GM18861 (cell line): ENCODE measurements around the gene PITPNC1.
A peak's percentile ranks its signal among the peaks of the same experiment; 100 is the strongest.
"Not testable (repeated sequence)": the region's sequence is repeated elsewhere in the genome, so short reads cannot be mapped to it uniquely, and the experiment has no call there.

Experiments
- ATAC-seq: cut with Tn5 transposase; IDR thresholded peaks from one replicate; pipeline ENCODE4 v1.9.1; 2021; ENCODE audit not compliant: unreplicated experiment

The PITPNC1 gene

DNA sequence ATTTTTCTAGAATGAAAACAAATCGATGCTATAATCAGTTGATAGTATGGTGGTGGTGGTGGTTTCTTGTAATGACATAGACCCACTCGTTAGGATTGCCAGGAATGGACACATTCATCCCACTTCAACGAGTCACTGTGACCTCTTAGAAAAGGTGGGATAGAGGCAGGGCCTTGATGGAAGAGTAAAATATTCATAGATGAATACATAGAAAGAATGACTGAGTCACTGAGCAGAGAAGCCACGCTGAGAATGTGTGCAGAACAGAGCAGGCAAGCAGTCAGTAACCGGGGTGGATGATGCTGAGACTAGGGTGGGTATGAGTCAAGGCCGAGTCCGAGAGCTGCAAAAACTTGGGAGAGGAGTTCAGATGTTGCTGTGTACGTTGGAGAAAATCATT, 129.9 kb downstream of the PITPNC1 start:
- ATAC-seq: no peak

DNA sequence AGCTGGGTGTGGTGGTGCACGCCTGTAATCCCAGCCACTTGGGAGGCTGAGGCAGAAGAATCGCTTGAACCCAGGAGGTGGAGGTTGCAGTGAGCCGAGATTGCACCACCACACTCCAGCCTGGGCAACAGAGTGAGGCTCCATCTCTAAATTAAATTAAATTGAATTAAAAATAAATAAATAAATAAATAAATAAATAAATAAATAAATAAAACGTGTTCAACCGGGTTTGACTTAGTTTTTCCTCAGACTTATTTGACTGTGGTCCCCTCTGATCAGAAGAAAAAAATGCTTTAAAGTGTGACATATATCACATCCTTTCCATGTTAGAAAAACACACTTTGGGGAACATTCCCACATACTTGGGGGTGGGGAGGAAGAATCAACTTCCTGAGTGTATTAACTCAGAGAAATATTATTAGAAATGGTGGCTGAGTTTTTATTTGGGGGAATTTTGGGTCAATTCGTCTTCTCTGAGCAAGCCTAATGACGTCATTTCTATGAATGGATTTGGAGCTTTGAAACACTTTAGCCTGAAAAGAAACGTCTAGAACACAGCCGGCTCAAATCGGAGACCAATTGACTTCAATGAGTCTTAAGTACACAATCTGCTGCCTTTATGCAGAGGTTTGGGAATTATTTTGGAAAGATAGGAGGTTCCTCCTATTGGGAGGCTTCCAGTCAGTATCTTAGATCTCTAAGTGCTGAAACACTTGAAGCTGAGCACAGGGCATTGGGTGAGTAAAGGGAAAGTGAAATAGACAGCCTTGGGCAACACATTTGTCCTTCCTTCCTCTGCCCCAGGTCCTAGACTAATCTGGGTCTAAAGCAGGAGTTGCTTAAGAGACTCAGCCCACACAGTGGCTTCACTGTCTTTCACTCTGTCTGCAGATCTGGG, 132.6 kb downstream of the PITPNC1 start:
- ATAC-seq: no peak

DNA sequence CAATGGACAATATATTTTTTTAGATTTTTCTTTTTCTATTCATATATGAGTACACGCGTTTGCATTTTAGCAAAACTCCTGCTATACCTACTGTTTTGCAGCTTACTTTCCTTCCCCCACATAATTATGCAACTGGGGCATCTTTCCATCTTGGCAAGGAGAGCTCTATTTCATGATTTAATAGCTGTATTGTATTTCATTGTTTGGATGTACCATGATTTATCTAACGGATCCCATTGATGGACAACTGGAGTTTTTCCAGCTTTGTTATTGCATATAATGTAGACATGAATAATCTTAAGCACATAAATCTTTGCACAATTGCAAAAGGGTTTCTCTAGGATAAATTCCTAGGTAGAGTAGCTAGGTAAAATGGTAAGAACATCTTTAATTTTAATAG, 133.9 kb downstream of the PITPNC1 start:
- ATAC-seq: no peak

DNA sequence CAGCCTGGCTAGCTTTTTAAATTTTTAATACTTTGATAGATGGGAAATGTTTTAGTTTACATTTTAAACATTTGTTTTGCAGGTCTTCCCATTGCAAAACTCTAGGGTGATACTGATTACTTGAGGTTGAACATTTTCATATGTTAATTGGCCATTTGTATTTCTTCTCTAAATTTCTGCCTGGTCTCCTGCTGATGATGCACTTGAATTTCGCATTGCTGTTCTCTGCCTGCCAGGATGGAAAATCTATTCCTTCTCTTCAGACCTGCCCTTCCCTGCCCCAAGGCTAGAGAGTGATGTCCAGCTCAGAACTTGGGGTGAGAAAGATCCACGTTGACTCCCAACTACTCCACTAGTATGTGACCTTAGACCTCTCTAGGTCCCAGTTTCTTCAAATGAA, 134.7 kb downstream of the PITPNC1 start:
- no peak for ATAC-seq

DNA sequence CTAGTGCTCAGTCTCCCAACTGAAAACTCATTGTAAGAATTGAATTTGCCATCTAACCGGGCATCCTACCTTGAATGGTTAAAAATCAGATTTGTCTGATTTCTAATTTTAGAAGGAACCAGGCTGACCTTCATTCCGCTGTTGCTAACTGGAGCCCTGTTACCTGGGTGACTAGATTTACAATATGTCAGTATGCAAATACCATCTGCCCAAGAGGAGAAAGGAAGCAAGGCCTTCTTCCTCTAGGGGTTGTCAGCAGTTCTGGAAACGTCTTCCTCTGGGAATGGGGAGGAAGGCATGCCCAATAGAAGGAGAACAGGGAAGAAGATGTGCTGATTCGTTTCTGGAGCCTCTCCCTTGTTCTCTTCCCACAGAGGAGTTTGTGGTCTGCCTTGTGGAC, 137.9 kb downstream of the PITPNC1 start:
- ATAC-seq: no peak

DNA sequence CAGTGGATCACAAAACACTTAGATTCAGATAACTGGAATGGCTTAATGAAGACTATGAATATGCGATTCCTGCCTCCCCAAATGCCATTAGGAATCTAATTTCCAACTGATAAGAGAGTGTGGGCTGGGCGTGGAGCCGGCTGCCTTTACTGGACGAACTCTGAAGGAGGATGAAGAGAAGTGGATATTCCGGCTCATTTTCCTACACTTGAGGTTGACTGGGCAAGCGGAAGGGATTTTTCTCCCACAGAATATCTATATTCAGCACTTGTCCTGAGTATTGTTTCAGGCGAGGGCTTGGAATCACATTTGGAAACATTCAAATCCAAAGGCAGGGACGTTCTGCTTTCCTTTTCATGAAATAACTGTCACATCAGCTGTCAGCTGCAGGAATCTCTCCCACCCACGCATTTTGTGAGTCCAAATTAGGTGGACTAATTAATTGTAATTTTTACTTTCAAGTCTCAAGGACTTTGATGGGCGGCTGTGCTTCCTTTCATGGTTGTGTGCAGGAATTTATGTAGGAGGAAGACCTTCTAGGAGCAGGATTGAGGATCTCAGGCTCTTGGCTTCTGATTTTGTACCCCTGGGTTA, 138.5 kb downstream of the PITPNC1 start:
- ATAC-seq: no peak

DNA sequence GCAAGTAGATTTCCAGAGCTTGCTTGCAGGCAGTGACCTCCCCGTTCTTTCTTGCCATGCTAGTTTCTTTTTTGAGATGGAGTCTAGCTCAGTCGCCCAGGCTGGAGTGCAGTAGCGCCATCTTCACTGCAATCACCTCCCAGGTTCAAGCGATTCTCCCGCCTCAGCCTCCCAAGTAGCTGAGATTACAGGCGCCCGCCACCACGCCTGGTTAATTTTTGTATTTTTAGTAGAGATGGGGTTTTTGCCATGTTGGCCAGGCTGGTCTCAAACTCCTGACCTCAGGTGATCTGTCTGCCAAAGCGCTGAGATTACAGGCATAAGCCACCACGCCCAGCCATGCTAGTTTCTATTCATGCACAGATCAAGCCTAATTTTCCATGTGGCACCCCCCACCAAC, 139.5 kb downstream of the PITPNC1 start:
- not testable (repeated sequence) for ATAC-seq

DNA sequence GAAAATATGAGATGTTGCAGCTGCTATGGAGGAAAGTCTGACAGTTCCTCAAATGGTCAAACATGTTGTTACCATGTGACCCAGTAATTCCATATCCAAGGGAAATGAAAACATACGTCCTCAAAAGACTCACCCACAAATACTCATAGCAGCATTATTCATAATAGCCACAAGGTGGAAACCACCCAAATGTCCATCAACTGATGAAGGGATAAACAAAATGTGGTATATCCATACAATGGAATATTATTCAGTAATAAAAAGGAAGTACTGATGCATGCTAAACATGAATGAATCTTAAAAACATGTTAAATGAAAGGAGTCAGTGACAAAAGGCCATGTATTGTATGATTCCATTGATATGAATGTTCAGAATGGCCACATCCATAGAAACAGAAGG, 140.2 kb downstream of the PITPNC1 start:
- no peak for ATAC-seq

DNA sequence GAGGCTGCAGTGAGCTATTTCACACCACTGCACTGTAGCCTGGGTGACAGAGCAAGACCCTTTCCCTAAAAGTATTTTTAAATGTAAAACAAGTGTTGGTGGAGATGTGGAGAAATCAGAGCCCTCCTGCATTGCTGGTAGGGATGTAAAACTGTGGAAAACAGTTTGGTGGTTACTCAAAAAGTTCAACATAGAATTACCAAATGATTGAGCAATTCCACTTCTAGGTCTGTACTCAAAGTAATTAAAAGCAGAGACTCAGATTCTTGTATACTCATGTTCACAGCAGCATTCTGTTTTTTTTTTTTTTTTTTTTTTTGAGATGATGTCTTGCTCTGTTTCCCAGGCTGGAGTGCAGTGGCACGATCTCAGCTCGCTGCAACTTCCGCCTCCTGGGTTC, 141.8 kb downstream of the PITPNC1 start:
- no peak for ATAC-seq

DNA sequence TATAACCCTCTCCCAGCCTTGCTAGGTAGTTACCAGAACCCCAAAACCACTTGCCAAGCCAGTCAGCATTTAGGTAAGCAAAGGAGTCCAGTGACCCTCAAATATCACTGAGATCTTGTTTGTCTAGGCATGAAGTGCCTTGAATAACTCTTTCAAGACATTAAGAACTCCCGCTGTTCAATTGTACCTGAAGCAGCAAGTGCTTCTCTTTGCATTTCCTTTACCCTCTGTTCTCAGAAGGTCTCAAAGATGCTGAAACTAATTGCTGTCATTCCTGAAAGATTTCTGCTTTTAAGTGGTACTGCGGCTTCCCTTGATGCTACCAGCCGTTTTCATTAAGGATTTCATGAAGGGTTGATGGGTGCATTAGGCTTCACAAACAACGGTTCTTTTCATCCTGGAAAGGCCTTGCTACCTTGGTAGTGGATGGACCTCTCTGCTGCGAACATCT, 142.7 kb downstream of the PITPNC1 start:
- no peak for ATAC-seq

DNA sequence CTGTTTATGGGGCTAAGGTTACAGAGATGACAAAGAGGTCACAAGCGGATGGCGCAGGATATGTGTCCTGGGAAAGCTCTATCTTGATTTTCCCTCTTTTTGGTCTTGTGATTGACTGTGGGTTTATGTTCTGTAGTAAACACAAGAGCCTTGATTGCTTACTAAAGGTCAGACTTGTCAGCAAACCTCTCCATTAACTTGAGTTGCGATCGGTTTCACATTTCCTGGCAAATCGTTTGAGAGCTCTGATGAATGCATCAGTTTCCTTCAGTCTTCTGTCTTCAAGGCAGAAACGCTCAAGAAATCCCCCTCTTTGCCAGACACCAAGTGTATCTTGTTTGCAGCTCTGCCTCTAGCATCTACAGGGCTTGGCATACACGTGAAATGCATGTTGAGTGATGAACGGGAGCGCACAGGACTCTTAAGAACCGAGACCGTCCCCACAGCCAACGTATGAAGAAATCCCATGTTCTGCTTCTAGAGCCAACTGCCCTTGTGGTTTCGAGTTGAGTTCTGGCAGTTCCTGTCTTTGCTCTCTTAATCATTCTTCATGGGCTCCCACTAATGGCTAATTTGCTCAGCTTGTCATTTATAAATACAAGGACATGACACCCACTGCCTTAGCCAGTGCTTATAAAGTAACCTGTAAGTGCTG, 143.3 kb downstream of the PITPNC1 start:
- ATAC-seq: no peak

DNA sequence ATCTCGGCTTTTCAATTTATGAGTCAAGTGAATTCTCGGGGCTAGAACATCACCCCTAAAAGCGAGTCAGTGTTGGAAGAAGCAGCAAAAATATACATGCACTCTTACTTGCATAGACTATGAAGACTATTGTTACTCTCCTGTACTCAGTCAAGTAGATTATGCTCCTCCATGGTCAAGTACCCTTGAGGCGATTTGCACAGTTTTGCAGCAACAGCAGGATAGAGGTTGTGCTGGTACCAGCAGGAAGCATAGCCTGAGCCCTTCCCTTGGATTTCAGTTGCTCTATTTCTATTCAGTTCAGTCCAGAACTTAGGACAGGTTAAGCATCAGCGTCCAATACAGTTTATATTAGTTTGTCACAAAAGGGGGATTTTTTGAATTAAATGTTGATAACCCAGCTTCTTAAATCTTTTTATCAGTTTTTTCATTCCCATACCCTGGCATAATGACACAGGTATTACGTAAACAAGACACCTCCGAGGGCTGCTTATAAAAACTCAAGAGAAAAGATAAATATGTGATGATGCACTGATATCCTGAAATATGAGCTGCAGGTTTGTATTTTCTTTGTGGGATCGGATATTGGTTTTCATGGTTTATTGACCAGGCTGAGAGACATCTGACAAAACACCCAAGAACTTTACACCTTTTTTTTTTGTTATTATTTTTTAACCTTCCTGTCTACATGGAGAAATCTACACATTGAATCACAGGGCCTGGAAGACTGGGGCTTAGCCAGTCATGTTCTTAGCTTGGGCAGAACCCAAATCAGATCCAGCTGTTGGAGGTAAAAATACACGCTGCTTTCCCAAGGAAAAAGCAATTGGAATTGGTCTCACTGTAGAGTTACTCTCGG, 144.1 kb downstream of the PITPNC1 start:
- no peak for ATAC-seq

DNA sequence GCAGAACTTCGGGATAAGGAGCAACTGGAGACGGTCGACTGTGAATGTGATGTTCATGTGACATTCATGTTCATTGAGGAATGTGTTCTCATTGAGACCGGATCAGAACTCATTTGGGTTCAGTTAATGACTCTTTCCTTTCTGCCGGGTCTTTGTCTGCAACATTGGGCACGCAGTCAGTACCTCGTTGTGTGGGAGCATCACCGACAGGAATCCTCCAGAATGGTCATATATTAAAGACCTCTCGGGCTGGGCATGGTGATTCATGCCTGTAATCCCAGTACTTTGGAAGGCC, 144.6 kb downstream of the PITPNC1 start:
- ATAC-seq: no peak

DNA sequence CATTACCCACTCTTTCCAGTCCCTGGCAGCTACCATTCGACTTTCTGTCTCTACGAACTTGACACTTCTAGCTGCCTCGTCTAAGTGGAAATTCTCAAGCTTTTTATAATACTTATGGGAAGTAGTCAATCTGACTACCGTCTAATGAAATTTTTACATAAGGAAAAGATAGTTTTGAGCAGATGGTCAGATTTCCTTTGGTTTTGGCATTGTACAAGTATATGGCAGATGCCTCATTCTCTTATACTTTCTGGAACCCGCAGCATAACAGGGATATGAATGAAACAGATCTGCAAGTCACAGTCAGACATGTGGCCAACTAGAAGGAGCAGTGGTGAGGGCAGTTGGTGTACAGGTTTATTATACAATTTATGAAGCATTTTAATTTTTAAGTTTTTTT, 146.0 kb downstream of the PITPNC1 start:
- no peak for ATAC-seq

DNA sequence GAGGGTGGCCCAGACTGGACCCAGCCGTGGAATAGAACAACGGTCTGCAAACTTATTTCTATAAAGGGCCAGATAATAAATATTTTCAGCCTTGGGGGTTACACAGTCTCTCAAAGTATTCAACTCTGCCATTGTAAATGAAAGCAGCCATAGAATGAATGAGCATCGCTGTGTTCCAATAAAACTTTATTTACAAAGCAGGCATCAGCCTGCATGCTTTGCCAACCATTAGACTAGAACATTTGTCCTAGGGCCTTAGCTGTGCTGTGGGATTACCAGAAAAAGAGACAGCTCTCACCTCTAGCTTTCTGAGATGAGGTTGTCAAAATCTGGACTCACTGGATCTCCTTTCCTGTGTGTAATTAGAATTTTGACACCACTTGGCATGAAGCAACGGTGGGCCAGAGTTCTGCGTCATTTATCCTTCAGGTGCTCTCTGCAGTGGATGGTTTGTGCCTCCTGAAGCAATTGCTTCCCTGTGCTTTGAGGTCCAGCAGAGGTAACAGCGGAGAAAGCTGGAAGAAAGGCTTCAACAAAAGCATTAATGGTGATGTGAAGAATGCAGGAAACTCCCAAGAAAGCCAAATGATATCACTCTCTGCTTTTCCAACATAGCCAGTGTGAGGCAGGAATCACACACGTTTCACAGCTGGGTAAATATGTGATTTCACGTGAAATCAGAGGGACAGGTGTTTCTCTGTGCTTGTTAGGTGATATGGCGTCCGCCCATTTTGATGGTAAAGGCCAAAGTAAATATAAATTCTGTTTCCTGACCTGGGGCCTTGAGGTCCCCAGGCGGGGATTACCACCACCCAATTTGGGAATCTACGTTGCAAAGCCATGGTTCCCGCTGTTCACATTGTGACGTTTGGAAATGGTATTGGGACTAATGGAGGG, 148.4 kb downstream of the PITPNC1 start:
- no peak for ATAC-seq

DNA sequence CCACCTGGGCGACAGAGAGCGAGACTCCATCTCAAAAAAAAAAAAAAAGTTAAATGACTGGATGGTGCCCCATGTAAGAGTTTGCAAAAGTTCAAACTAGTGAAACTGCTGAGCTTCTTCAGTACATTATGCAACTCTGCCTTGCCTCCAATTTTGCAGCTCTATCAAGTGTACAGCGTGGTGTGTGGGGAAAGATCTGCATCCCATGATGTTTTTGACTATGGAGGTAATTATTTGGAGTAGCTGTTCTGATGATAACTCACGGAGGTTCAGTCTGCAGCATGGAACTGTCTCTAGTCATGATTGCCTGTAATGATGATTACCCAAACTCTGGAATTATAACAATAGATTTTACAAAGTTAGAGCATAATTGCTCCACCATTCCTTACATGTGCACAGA, 149.6 kb downstream of the PITPNC1 start:
- ATAC-seq: no peak

DNA sequence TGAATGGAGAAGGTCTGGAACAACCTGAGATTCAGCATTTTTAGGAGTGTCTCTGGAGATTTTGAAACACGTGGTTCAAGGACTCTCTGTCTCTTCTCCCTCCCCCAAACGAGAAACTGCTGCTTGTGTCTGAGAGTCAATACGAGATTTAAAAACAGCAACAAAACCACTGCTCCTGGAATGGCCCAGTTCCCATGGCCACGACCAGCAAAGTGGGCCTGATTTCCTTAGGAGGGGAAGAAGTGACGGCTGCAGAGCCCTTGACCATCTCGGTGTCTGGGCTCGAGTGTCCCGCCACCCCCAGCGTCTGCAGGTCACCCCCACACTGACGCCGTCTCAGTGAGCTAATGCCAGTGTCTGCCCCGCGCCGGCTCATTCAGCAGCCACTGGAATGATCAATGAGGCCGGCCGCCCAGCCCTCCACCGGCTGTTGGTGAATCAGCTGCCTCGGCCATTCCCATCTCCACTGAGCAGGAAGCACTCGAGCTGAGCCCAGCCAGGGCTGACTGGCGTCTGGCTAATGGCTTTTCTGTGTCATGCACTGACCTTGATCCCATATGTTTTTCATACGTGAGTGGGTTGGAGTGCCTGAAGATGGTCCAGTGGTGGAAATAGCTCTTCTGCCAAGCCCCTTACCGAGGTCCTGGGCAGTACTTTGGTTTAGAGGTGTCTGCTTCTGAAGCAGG, 151.8 kb downstream of the PITPNC1 start:
- no peak for ATAC-seq

DNA sequence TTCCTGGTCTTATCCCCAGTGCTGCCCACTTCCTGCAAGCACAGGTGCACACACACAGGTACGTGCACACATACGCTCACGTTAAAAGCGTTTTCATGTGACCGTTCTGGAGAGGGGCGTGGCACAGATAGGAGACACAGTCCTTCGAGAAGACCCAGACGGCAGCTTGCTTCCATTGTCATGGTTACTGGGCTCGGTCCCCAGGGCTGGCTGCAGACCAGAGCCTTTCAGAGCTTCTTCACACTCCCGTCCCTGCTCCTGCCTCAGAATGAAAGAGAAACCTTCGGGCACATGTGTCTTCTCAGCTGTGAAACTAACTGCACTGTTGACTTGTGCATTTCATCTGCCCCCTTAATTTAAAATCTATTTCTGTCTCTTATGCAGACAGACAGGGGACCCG, 154.2 kb downstream of the PITPNC1 start:
- ATAC-seq: peak; percentile 86

DNA sequence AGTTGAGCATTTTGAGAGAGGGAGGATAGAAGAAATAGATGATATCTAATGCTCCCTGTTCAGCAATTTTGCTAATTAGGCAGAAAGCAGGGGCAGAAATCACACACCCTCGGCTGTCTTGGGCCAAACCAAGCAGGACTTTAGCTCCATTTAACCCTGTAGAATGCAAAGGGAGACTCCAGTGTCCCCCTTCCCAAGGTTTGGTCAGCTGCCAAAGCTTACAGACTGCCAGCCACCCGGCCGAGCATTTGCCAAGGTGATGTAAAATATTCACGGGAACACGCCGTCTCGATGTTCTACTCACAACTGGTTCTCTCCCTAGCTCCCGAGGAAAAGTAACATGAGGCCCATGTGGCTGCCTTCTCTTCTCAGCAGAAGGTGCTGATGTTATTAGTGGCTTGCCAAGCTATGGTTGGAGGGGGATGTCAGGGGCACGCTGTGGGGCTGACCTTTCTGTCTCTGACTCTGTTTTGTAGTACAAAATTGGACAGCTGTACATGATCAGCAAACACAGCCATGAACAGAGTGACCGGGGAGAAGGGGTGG, 155.3 kb downstream of the PITPNC1 start:
- ATAC-seq: no peak
